Measurements from ENCODE around the gene IQCK.

DNA sequence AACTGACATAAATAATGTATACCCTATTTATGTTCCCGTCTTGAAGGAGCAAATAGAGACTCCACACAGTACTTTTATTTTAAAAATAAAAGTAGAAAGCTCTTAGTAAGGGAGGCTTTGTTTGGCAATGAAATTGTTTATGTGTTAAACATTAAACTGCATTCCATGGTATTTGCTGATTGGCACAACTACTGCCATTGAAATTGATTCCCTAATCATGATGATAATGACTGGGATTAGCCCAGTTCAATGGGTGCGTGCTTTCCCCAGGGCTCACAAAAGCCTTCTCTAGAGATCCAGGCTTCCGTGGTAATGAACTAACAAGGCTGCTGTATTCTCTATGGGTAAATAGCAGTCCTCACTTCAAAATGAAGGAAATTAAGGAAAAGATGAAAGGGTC lies 99.1 kb downstream of the IQCK start:
- TF ChIP-seq CEBPB (IDR thresholded peaks at IDR 0.05) = no peak
- TF ChIP-seq, protein P1, sequence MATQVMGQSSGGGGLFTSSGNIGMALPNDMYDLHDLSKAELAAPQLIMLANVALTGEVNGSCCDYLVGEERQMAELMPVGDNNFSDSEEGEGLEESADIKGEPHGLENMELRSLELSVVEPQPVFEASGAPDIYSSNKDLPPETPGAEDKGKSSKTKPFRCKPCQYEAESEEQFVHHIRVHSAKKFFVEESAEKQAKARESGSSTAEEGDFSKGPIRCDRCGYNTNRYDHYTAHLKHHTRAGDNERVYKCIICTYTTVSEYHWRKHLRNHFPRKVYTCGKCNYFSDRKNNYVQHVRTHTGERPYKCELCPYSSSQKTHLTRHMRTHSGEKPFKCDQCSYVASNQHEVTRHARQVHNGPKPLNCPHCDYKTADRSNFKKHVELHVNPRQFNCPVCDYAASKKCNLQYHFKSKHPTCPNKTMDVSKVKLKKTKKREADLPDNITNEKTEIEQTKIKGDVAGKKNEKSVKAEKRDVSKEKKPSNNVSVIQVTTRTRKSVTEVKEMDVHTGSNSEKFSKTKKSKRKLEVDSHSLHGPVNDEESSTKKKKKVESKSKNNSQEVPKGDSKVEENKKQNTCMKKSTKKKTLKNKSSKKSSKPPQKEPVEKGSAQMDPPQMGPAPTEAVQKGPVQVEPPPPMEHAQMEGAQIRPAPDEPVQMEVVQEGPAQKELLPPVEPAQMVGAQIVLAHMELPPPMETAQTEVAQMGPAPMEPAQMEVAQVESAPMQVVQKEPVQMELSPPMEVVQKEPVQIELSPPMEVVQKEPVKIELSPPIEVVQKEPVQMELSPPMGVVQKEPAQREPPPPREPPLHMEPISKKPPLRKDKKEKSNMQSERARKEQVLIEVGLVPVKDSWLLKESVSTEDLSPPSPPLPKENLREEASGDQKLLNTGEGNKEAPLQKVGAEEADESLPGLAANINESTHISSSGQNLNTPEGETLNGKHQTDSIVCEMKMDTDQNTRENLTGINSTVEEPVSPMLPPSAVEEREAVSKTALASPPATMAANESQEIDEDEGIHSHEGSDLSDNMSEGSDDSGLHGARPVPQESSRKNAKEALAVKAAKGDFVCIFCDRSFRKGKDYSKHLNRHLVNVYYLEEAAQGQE (IDR thresholded peaks at IDR 0.05; ENCODE audit: low read depth) = no peak
- no peak for TF ChIP-seq RAD21 (IDR thresholded peaks at IDR 0.05; ENCODE audit: low read depth)
- TF ChIP-seq YY1 (IDR thresholded peaks at IDR 0.05; ENCODE audit: low read depth) = no peak

Measured in Ishikawa (cell line).